Endometrium (tissue), 2 donors: ENCODE measurements around the gene EIF2B5.
"Not testable (repeated sequence)": the region's sequence is repeated elsewhere in the genome, so short reads cannot be mapped to it uniquely, and the experiment has no call there.

Experiments
- FAIRE-seq: peaks from 2 replicates; lab custom pipeline; 2012; peaks lifted over from hg19 to GRCh38; lab: Jason Lieb, UNC
- donor health status: control.
- donor health status: control.

Gene EIF2B5

DNA sequence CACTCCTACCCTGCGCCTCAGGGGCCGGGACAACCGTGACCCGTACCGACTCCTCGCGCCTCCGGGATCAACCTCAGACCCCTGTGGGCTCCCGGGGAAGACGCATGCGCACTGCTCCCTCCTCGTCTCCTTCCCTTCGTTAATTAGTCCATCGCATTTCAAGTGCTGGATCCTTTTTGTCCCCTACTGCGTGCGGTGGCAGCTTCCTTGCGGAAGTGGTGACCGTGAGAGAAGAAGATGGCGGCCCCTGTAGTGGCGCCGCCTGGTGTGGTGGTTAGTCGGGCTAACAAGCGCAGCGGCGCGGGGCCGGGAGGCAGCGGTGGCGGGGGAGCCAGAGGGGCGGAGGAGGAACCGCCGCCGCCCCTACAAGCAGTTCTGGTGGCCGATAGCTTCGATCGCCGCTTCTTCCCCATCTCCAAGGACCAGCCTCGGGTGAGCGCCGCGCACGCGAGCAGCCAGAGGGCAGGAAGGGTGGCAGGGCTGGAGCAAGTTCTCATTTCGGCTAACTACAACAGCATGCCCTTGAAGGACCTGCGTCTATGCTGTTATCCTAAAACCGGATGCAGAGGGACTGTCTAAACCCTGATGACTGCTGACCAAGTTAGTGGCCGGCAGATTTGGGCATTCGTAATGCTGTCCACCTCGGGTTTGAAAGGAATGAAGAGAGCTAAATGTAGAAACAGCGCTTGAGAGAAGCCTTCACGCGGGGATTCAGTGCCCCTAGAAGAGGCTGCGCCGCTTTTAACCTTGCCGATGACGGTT is at the start of gene EIF2B5:
TSS of gene EIF2B5 (plus strand) at position 210 of the 762 bp plus-strand sequence. CDS start at position 238, 28 bp downstream.
- FAIRE-seq: no peak

DNA sequence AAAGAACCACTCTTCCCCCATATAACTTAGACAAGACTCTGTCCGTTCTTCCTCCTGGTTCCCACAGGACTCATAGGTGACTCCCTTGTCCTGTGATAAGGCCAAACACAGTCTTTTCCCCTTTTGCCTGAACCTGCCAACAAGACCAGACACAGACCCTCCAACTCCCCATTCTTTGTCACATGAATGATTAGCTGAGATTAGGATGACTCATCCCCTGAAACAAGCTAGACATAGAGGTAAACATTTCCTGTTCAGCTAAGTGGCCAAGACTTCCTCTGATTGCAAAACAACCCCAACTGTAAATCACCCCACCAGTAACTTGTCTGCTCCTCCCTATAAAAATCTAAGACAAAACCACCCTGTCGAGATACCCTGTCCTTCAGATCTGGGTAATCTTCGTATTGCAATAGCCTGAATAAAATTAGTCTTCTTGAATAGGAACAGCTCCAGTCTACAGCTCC is 49.7 kb upstream of the EIF2B5 start:
- no peak for FAIRE-seq

DNA sequence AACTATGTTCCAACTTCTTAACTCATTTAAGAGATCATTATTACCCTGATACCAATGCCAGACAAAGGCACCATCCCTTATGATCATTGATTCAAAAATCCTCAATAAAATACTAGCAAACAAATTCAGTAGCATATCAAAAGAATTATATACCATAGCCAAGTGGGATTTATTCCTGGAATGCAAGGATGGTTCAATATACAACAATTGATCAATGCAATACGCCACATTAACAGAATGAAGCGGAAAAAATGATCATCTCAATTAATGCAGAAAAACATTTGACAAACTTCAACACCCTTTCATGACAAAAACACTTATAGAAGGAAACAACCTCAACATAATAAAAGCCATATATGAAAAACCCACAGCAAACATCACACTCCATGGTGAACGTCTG is 43.0 kb upstream of the EIF2B5 start:
- no peak for FAIRE-seq

DNA sequence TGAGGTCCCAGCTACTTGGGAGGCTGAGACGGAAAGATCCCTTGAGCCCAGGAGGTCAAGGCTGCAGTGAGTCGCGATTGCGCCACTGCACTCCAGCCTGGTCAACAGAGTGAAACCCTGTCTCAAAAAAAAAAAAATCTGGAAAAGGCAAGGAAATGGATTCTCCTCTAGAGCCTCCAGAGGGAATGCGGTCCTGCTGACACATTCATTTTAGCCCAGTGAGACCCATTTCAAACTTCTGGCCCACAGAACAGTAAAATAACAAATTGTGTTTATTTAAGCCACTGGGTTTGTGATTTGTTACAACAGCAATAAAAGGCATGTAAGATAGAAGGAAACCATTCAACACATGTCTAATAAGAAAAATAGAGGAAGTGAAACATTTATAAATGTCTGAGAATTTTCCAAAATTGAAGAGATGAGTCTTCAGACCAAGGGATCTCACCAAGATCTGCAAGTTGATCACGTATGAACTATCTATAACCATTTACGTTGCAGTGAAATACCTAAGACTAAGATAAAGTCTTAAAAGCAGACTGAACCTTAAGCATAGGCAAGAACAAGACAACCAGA is 38.3 kb upstream of the EIF2B5 start, which contains the start of gene HTR3E:
TSS of gene HTR3E (plus strand) at position 254 of the 573 bp plus-strand sequence. CDS start 466 bp downstream, outside the sequence.
- FAIRE-seq: no peak

DNA sequence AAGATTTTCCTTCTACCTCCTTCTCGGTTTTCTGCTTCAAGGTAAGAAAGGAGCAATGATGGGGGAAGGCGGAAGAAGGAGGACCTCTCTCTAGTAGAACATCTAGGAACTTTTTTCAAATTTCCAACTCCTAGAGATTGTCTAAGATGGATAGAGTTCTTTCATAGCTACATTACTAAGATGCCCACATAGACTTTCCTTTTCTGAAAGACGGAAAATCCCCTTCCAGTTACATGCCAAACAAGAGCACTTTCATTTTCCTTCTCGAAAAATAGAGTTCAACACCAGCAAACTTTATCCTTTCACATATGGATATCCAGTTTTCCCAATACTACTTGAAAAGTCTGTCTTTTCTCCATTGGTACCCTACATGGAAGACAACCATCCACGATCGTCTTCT is 37.6 kb upstream of the EIF2B5 start:
- FAIRE-seq: no peak

DNA sequence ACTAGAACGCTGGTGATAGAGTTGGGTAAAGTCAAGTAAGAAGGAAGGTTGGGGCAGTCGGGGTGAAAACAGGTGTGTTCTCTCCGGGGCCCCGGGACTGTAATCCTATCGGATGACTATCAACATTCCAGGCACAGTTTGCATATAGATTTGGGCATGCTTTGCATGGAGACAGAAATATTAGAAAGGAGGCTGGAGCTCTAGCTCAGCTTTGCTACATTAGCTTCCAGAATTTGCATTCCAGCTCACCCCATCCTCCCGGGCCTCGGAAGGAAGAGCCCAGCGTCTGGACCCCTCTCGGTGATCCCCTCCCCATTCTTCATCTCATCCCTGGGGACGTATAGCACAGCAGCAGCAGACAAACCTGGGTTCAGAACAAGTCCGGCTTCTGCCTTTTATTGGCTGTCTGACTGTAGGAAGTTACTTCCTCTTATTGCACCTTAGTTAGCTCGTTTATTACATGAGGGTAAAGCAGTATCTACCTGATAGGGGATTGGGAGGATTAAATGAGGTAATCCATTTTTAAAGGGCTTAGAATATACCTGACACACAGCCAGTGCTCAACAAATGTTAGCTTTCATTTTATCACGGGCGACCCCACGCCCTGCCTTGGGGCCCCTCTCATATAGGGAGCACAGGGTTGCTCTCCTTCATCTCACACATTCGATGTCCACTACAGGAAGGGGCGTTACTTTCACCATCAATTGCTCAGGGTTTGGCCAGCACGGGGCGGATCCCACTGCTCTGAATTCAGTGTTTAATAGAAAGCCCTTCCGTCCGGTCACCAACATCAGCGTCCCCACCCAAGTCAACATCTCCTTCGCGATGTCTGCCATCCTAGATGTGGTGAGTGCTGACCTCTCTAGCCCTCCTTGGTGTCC is 35.1 kb upstream of the EIF2B5 start:
- FAIRE-seq: no peak

DNA sequence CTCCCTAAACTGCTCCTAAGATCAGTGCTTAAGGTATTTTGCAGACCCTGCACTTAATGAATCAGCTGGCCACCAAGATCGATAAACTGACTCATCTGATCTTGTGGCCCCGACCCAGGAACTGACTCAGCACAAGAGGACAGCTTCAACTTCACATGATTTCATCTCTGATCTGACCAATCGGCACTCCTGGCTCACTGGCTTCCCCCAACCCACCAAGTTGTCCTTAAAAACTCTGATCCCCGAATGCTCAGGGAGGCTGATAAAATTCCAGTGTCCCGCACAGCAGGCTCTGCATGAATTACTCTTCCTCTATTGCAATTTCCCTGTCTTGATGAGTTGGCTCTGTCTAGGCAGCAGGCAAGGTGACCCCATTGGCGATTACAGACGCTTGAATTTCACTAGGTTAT is 24.8 kb upstream of the EIF2B5 start:
- no peak for FAIRE-seq

DNA sequence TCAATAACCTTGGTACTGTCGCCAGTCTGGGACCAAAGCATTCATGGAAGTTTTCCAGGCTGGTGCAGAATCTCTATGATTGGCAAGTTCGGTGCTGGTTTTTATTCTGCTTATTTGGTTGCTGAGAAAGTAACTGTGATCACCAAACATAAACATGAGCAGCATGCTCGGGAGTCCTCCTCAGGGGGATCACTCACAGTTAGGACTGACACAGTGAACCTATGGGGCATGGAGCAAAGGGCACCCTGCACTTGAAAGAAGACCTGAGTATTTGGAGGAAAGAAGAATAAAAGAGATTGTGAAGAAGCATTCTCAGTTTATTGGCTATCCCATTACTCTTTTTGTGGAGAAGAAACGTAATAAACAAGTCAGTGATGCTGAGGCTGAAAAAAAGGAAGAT is 19.1 kb upstream of the EIF2B5 start:
- FAIRE-seq: no peak

DNA sequence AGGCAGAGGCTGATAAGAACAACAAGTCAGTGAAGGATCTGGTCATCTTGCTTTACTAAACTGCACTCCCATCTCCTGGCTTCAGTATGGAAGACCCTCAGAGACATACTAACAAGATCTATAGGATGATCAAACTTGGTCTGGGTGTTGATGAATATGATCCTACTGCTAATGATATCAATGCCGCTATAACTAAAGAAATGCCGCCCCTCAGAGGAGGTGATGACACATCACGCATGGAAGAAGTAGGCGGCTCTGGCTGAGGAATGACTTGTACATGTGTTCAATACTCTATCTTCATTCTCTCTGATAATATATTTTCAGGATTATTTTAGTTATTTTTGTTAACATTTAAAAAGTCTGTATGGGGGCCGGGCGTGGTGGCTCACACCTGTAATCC is 17.5 kb upstream of the EIF2B5 start:
- no peak for FAIRE-seq

DNA sequence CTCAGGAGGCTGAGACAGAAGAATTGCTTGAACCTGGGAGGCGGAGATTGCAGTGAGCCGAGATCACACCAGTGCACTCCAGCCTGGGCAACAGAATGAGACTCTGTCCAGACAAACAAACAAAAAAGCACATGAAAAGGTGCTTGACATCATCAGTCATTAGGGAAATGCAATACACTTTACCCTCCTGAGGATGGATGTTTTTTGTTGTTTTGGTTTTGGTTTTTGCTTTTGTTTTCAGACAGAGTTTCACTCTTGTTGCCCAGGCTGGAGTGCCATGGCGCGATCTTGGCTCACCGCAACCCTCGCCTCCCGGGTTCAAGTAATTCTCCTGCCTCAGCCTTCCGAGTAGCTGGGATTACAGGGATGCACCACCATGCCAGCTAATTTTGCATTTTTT is 14.1 kb upstream of the EIF2B5 start:
- FAIRE-seq: not testable (repeated sequence)

DNA sequence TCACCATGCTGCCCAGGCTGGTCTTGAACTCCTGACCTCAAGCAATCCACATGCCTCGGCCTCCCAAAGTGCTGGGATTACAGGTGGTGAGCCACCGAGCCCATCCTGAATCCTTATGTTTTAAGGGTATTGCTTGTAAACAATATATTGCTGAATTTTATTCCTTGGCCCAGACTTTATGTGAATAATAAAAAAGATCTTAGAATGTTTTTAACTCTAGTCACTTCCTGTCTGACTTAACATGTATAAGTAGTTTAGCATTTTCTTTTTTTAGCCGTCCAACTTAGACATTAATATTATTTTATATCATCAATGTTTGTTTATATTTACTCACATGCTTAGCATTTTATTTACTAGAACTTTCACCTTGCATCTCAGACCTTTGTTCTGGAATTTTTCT is 9.2 kb upstream of the EIF2B5 start:
- no peak for FAIRE-seq

DNA sequence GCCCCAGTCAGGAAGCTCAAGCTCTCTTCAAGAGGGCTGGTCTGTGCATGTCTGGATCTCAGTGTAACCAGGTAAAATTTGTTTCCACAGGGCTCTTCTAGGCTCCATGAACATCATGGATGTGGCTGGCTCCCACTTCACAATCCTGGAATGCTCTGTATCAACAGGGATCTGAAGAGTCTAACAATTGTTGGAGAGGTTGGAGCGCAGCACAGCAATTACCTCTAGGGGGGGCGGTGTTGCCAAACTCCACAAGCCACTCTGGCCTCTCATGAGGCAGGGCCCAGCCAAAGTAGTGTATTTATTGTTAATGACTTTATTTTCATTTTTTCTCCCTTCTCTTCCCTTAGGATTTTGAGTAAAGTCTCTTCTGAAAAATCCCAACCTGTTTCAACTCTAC is 6.1 kb upstream of the EIF2B5 start:
- FAIRE-seq: no peak

DNA sequence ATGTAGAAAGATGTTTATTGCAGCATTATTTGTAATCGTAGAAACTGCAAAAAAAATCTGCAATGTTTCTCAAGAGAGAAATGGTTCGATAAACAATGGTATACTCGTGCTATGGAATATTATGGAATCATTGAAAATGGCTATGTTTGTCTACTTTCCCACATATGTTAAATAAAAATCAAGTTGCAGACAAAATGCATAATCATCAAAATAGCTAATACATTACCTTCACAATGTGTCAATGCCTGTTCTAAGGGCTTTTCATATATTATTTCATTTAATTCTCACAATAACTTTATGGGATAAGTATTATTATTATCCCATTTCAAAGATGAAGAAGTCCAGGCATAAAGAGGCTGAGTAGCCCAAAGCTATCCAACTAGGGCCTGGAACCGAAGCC is 2.2 kb upstream of the EIF2B5 start:
- FAIRE-seq: no peak

DNA sequence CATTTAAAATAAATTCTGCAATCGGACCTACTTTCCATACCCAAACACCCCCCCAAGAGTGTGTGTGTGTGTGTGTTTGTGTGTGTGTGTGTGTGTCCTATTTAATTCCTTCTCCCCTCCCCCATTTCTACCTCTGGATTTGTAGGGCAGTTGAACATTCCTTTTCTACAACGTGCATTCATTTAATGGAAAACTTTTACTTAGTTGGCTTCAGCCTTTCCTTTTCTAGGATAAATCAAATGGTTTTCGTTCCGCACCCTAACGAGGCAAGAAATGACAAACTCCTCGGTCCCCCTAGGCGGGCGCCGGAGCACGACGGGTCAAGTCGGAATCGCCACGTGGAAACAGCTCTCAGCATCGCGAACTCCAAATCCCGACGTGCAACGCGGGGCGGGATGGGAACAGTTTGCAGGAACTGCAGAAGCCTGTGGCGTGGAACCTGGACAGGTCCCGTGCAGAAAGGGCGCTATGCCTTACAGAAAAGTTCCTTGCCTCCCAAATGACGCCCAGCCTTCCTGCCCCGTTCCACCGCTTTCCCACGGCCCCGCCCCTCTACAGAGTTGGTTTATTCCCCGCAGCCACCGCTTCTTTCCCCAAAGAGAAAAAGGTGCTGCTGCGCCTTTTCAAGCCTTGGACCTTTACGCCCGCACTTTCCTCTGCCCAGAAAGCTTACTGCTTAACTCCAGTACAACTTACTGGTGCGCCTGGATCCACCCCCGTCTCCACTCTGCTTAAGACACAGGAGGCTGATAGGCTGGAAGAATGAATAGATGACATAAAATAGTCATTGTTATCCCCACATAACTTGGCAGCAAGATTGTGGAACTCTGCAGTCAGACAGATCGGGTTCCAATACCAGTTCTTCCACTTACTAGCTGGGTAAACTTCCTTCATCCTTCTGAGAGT is 1.1 kb upstream of the EIF2B5 start:
- FAIRE-seq: no peak

DNA sequence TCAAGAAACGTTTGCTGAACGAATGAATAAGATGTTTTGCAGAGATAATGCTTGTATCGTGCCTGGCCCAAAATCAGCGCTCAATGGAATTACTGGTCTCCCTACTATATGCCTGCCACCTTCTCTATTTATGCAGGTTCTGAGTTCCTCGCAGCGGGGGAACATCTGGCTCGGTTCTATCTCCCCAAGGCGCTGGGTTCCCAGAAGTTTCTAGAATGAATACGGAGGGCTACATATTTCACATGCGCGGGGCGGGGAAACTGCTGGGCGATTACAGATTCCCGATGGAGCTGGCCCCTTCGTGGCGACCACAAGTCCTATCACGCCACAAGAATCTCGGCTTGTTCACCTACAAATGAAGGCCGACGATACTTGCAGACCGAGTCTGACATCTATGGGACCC is 411 bp upstream of the EIF2B5 start:
- FAIRE-seq: no peak

DNA sequence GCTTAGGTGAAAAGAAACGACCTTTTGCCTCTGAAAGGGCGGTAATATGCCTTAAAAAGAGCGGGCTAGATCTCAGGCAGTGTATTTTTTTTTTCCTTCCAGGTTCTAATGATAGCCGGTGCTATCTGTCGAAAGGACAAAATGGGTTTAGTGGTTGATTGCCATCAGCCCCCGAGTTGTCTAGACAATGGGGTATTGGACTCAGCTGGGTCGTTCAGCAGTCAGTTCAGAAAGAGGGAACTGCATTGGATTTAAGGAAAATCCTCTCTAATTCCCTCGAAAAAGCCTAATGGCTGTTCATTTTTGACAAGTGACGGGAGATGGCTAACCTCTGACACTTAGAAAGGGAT is 728 bp downstream of the EIF2B5 start:
- no peak for FAIRE-seq

DNA sequence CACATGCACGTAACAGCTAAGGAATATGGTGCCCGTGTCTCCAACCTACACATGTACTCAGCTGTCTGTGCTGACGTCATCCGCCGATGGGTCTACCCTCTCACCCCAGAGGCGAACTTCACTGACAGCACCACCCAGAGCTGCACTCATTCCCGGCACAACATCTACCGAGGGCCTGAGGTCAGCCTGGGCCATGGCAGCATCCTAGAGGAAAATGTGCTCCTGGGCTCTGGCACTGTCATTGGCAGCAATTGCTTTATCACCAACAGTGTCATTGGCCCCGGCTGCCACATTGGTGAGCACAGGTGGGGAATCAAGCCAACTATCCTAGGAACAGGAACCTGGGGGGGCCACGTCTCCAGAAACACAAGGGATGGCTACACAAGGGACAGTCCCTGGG is 5.3 kb downstream of the EIF2B5 start:
- no peak for FAIRE-seq

DNA sequence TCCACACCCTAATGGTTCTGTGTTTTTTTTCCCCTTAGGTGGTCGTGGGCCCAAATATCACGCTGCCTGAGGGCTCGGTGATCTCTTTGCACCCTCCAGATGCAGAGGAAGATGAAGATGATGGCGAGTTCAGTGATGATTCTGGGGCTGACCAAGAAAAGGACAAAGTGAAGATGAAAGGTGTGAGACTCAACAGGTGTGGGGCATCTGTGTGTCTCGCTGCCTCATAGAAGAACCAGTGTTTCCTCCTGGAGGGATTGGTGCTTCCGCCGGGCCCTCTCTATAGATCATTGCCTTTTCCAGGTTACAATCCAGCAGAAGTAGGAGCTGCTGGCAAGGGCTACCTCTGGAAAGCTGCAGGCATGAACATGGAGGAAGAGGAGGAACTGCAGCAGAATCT is 7.0 kb downstream of the EIF2B5 start:
- no peak for FAIRE-seq

DNA sequence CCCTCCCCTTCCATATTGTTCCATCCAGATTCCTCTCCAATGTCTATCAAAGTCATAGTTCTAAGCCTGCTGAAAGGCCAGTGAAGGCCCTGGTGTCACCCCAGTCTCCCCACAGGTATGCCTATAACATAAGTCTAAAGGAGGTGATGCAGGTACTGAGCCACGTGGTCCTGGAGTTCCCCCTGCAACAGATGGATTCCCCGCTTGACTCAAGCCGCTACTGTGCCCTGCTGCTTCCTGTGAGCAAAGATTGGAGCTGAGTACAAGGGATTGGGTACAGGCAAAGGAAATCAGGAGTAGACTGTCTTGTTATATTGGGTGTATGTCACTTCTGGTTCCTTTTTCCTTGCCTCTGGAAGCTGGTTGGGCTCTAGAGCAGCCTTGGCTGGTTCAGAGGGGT is 8.2 kb downstream of the EIF2B5 start:
- no peak for FAIRE-seq

DNA sequence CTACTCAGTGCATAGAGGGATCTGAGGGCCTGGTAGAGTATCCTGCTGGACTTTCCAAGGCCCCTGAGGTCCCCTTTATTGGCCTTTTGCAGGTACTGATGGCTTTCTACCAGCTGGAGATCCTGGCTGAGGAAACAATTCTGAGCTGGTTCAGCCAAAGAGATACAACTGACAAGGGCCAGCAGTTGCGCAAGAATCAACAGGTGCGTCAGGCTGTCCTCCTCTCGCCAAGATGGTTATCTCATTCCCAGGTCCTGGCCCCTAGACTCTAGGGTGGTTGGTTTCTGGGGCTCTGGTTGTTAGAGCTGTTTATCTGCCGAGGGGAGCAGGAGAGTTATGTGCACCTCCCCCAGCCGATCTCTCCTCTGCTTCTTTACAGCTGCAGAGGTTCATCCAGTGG is 9.3 kb downstream of the EIF2B5 start:
- FAIRE-seq: no peak

DNA sequence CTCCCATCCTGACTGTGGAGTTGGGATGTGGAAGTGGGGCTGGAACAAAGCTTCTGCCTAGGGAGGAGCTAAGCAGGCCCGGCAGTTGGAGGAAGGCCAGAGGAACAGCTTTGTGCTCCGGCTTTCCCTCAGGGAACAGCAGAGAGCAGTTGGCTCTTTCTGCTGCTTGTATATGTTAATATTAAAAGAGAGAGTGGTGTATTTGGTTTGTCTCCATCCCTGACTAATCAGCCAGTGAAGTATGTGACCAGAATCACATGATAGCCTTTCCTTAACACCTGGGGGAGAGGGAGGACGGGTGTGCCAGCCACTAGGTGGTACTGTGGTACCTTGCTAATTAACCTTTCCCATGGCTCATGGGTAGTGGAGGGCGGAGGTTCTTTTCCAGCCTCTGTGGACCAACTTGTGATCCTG is 10.0 kb downstream of the EIF2B5 start:
- no peak for FAIRE-seq

DNA sequence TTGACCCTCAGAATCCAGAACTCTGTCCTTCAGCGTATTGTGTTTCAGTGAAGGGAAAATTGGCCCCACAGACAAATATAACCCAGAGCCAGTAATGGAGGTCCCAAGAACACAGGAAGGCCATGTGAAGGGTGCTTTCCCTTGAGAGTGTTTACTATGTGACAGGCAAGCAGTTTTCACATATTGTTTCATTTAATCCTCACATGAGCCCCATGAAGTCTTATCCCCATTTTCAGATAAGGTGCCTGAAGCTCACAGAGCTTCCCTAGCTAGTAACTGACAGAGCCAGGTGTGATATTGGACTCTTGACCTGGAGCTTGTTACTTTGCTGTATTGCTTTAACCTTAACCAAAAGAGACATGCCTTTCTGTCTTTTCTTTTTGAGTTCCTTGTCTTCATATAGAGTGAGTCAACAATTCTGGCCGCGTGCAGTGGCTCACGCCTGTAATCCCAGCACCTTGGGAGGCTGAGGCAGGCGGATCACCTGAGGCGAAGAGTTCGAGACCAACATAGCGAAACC is 10.7 kb downstream of the EIF2B5 start:
- FAIRE-seq: no peak
